Regular cardiac myocyte (primary cell): ENCODE results near the gene TMUB1. TPM values are rescaled to one million over a fixed set of nuclear protein-coding genes. Genes with fewer than 3 reads are reported as not detected.

Source experiments
- total RNA-seq: library from RNA; depleted of rRNA; stranded (reverse); fragments of >200 nt; gene quantifications from 2 replicates; pipeline ENCODE4 v1.2.3, GENCODE V29; 2014

TMUB1 gene
- 20.6 and 25.9 TPM in 2 replicates for total RNA-seq

GRCh38 chr7:151083071-151083823 is at the start of gene TMUB1:
TSS of gene TMUB1 (minus strand) at chr7:151083493. CDS start at chr7:151082563, 930 bp downstream.

GRCh38 chr7:151085691-151086620 is 2.7 kb upstream of the TMUB1 start, which contains the start of gene AGAP3:
TSS of gene AGAP3 (plus strand) at chr7:151086475. CDS start at chr7:151086742, 267 bp downstream.

GRCh38 chr7:151080522-151081169 is 2.6 kb downstream of the TMUB1 start, which contains the start of gene FASTK:
TSS of gene FASTK (minus strand) at chr7:151080809. CDS start at chr7:151080766, 43 bp downstream.

GRCh38 chr7:151059367-151060112 is 23.8 kb downstream of the TMUB1 start, which contains the start of gene SLC4A2:
TSS of gene SLC4A2 (plus strand) at chr7:151059589. CDS start at chr7:151061988, 2,399 bp downstream.

GRCh38 chr7:151057506-151057988 is 25.7 kb downstream of the TMUB1 start, which contains the start of gene CDK5:
TSS of gene CDK5 (minus strand) at chr7:151057897. CDS start at chr7:151057848, 49 bp downstream.

GRCh38 chr7:151047976-151048815 is 35.1 kb downstream of the TMUB1 start, which contains the start of gene ASIC3:
TSS of gene ASIC3 (plus strand) at chr7:151048531. CDS start at chr7:151048886, 355 bp downstream.

Other genes starting within 250 kb of the TMUB1 start
- gene AOC1, start 231.0 kb downstream of the TMUB1 start, total RNA-seq: not detected in 2 replicates
- gene KCNH2, start 105.2 kb downstream of the TMUB1 start, total RNA-seq: not detected in 2 replicates
- gene NOS3, start 92.5 kb downstream of the TMUB1 start, total RNA-seq: 1.1 and 5.8 TPM in 2 replicates
- under 0.01 and 2.0 TPM in 2 replicates for gene ATG9B, start 59.0 kb downstream of the TMUB1 start, total RNA-seq
- gene ABCB8, start 55.0 kb downstream of the TMUB1 start, total RNA-seq: 26.5 and 37.4 TPM in 2 replicates
- gene ASIC3, start 35.0 kb downstream of the TMUB1 start, total RNA-seq: under 0.01 and 0.19 TPM in 2 replicates
- gene CDK5, start 25.6 kb downstream of the TMUB1 start, total RNA-seq: 18.9 and 23.4 TPM in 2 replicates
- gene SLC4A2, start 23.9 kb downstream of the TMUB1 start, total RNA-seq: 71.6 and 91.4 TPM in 2 replicates
- 68.2 and 83.2 TPM in 2 replicates for gene FASTK, start 2.7 kb downstream of the TMUB1 start, total RNA-seq
- gene AGAP3, start 3.0 kb upstream of the TMUB1 start, total RNA-seq: 42.8 and 45.9 TPM in 2 replicates
- not detected in 2 replicates for gene GBX1, start 84.2 kb upstream of the TMUB1 start, total RNA-seq
- not detected in 2 replicates for gene ASB10, start 103.8 kb upstream of the TMUB1 start, total RNA-seq
- not detected in 2 replicates for gene H2BK1, start 127.0 kb upstream of the TMUB1 start, total RNA-seq
- gene ABCF2, start 143.7 kb upstream of the TMUB1 start, total RNA-seq: 64.5 and 101 TPM in 2 replicates
- 69.0 and 92.5 TPM in 2 replicates for gene CHPF2, start 149.0 kb upstream of the TMUB1 start, total RNA-seq
- 30.3 and 39.7 TPM in 2 replicates for gene SMARCD3, start 165.2 kb upstream of the TMUB1 start, total RNA-seq